ENCODE data around the gene INSC. TPM values are rescaled to one million over a fixed set of nuclear protein-coding genes. Genes with fewer than 3 reads are reported as not detected.
A peak's percentile ranks its signal among the peaks of the same experiment; 100 is the strongest.

INSC gene
- total and polyA plus RNA-seq, 2 of the 4 experiments (the other 2 are of a cell fraction): 0.53 to 1.4 TPM

GRCh38 chr11:15208378-15209222 is 93.9 kb downstream of the INSC start (continued):
- no peak for TF ChIP-seq CEBPB (IDR thresholded peaks at IDR 0.05; ENCODE audit: low read depth, low read length)

GRCh38 chr11:15212876-15213275 is 98.2 kb downstream of the INSC start:
- Histone ChIP-seq H3K4me3 (ENCODE audit: insufficient read depth, low read depth, low read length) (no peak overlapping the region), H3K9ac (ENCODE audit: low read depth, low read length) (no peak overlapping the region), H2BK120ac (ENCODE audit: low read depth, low read length) (no peak overlapping the region), H2AK5ac (ENCODE audit: low read depth, low read length) (no peak overlapping the region), H2AK9ac (replicated peaks; ENCODE audit: low read depth, low read length, poor library complexity) (no peak overlapping the region), H3K79me1 (ENCODE audit: low read depth in 1 of 2, low read length in 2 of 2) (no peaks in the 10 kb centered on the region), H2AFZ (replicated peaks; ENCODE audit: low read length, poor library complexity) (no peak overlapping the region), H2BK5ac (ENCODE audit: low read depth, low read length, poor library complexity, severe bottlenecking) (no peak overlapping the region), H4K91ac (ENCODE audit: insufficient read depth, low read depth, low read length) (no peak overlapping the region), H3K27ac (ENCODE audit: insufficient read depth, low read length) (no peak overlapping the region), H3K9me3 (ENCODE audit: control insufficient read depth, insufficient read depth, low read length) (no peaks in the 10 kb centered on the region), H3K18ac (ENCODE audit: low read depth, low read length) (no peak overlapping the region), H3K23ac (ENCODE audit: low read depth, low read length) (no peak overlapping the region), H3K4ac (ENCODE audit: low read depth, low read length) (no peak overlapping the region), H3K9me1 (ENCODE audit: insufficient read depth, low read length) (0 out of 2 replicates have a peak, but pooled peaks cover 3% of the 10 kb centered on the region), H4K5ac (ENCODE audit: low read depth, low read length) (no peak overlapping the region), H2BK15ac (ENCODE audit: low read depth, low read length) (no peak overlapping the region), H2BK20ac (ENCODE audit: low read depth, low read length) (no peak overlapping the region), H3K4me2 (ENCODE audit: low read depth, low read length) (no peak overlapping the region), H4K20me1 (ENCODE audit: insufficient read depth, low read length) (no peaks in the 10 kb centered on the region), H4K8ac (ENCODE audit: low read depth in 2 of 2, low read length in 2 of 2) (no peak overlapping the region), H3K14ac (replicated peaks; ENCODE audit: low read depth, low read length) (no peak overlapping the region), H3K27me3 (ENCODE audit: control insufficient read depth, insufficient read depth, low read length) (no peaks in the 10 kb centered on the region; the same call in 1 of the 2 replicates), H3K4me1 (ENCODE audit: control insufficient read depth, insufficient read depth, low read length) (no peaks in the 10 kb centered on the region), H3K56ac (ENCODE audit: extremely low read depth, insufficient read depth, low read length) (no peak overlapping the region), H3K36me3 (ENCODE audit: control insufficient read depth, insufficient read depth, low read length) (no peaks in the 10 kb centered on the region)
- in situ Hi-C loops (cut with MboI; ENCODE audit: low sequenced_read_pairs): no loop called here
- TF ChIP-seq FOS (IDR thresholded peaks at IDR 0.05; ENCODE audit: low read depth, low read length) (no peak), RFX5 (IDR thresholded peaks at IDR 0.05; ENCODE audit: low read depth, low read length) (no peak), MAFK (IDR thresholded peaks at IDR 0.05; ENCODE audit: low read depth, low read length) (no peak), SMC3 (IDR thresholded peaks at IDR 0.05; ENCODE audit: low read depth, low read length) (no peak), CEBPB (IDR thresholded peaks at IDR 0.05; ENCODE audit: low read depth, low read length) (0 out of 2 replicates have a peak, but pooled peaks have one; percentile 7), POLR2A (IDR thresholded peaks at IDR 0.05; ENCODE audit: low read depth, low read length) (no peak), MXI1 (IDR thresholded peaks at IDR 0.05; ENCODE audit: borderline replicate concordance, low read depth, low read length) (no peak), USF2 (IDR thresholded peaks at IDR 0.05; ENCODE audit: low read depth, low read length) (no peak), NFE2L2 (IDR thresholded peaks at IDR 0.05; ENCODE audit: low read depth, low read length) (no peak)
- DNase-seq (no peak), ATAC-seq (ENCODE audit: low read depth) (no peak)
- POLR2A ChIA-PET (ENCODE audit: unreplicated experiment): no interaction called here
- dilution Hi-C loops (cut with HindIII; ENCODE audit: low sequenced_read_pairs, unreplicated experiment): no loop called here
- CTCF ChIA-PET: no interaction called here
- no TSS peak for BruUV-seq (replicated peaks)
- whole genome bisulfite sequencing, 2 experiments (ENCODE audit: extremely low coverage in 2 of 2, insufficient read length in 1 of 2): no CpG with 5 or more reads among the region's 4 CpGs
- intact Hi-C loops (cut with micrococcal nuclease): no loop called here
